UCSD-AML1 (cell line): ENCODE results near the gene FOXL2NB.
"Not testable (repeated sequence)": the region's sequence is repeated elsewhere in the genome, so short reads cannot be mapped to it uniquely, and the experiment has no call there.

Experiments used
- DNase-seq: peaks from one replicate; lab custom pipeline; 2025; ENCODE audit not compliant: unreplicated experiment; lab: John Stamatoyannopoulos, UW

The FOXL2NB gene

DNA sequence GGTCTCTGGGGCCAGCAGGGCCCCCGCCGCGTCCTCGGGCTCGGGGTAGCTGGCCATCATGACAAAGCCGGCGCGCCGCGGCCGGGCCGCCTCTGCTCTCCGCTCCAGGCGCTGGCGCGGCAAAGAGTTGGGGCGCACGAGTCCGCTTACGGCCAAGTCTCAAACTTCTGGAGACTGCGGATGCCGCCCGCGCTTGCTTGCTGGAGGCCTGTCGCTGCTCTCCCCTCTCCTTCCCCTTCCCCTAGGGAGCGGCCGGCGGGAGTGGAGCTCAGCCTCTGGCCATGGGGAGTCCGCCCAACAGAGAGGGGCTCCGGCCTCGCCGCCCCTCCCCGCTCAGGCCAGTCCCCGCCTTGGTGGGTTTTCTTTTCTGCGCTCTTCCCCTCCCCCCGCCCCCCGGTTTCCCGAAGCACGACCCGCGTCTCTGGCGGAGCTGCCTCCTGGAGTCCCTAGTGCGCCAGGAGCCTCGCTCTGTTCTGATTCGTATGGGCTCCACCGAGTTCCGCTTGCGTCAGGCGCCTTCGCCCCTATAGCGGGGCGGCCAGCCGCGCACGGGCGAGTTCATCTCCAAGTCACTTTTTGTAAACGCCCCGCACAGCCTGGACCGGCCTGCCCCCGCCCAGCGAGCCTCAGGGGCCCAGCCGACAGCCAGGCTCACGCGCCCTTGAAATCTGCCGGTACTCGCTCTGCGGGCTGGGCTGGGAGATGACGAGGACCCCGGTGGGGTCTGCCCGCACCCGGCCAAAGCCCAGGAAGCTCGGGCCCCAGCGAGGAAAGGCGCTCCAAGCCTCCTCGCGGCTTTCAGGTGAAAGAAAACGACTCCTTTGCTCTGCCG is at the start of gene FOXL2NB, which contains the start of gene FOXL2:
Gene FOXL2NB, plus strand, starts transcription at position 555 of the 832 bp plus-strand sequence. Its CDS starts 148 bp downstream, at position 703.
Gene FOXL2, minus strand, starts transcription at position 475 of the 832 bp plus-strand sequence. Its CDS starts 415 bp downstream, at position 60.
- peak; percentile 31 for DNase-seq

DNA sequence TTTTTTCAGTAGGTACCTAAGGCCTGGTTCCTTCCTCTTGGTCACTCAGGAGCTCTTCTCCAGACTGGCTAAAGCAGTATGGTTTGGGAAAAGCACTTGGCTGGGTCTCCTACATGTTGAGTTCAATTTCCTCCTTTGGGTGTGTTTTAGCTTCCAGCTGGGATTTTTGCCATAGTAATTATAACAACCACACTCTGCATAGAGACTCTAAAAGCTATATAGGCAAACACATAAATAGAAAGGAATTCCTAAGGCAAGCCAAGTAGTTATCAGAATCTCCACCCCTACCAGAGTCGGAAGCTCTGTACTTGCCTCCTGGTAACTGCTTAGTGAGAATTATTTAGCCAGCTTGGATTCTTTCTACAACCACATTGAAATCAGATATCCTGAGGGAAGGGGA is 48.7 kb upstream of the FOXL2NB start:
- no peak for DNase-seq

DNA sequence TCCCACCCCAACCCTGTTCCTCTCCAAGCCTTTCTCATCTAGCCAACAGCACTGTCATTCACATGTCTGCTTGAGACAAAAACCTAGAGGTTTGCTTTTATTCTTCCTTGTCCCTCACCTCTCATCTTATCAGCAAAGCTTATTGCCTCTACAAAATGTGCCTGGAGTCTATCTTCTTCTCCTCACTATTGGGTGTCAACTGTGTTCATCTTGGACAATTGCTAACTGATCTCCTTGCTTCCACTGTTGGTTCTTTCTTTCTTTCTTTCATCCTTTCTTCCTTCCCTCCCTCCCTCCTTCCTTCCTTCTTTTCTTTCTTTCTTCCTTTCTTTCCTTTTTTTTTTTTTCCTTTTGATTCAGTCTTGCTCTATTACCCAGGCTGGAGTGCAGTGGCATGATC is 48.3 kb upstream of the FOXL2NB start:
- no peak for DNase-seq

DNA sequence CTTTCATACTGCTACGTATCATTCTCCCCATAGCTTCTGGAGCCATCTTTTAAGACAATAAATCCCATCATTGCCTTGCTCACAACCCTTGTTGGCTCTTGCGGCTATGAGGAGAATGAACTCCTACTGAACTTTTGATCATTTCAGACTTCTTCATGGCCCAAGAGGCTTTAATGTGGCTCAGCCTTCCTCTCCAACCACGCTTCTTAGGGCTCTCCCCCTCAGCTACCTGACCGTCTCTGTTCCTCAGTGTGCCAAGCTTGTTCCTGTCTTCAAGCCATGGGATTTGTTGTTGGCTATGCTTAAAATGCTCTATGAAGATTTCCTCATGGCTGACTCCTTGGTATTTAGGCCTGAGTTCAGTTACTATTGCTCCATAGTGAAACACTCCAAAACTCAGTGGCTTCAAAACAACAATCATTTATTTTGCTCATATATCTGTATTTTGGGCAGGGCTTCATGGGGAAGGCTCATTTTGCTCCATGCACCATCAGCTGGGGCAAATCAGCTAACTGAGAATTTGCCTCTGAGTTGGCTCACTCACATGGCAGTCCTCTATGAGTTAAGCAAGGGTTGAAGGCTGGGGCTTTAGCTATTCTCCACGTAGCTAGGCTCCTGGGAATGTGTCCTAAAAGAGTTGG is 47.5 kb upstream of the FOXL2NB start:
- no peak for DNase-seq

DNA sequence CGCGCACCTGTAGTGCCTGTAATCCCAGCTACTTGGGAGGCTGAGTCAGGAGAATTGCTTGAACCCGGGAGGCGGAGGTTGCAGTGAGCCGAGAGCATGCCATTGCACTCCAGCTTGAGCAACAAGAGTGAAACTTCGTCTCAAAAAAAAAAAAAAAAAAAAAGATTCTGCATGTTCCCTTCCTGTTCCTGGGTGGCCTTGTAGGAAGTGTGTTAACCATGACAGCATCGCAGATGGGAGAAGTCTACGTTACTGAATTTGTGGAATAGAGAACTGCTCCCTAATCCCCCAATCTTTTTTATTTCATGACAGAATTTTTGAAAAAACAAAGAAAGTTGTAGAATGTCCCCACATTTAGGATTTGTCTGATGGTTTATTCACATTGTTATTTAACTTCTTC is 45.5 kb upstream of the FOXL2NB start:
- DNase-seq: no peak

DNA sequence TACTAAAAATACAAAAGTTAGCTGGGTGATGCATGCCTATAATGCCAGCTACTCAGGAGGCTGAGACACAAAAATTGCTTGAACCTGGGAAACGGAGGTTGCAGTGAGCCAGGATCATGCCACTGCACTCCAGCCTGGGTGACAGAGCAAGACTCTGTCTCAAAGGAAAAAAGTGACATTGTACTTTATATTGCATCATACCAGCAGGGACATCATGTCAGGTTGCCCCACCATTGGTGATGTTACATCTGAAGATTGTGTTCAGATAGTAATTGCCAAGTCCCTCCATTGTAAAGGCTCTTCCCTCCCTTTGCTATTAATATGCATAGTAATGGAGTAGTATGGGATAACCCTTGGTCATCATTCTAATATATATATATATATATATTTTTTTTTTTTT is 44.8 kb upstream of the FOXL2NB start:
- DNase-seq: no peak

DNA sequence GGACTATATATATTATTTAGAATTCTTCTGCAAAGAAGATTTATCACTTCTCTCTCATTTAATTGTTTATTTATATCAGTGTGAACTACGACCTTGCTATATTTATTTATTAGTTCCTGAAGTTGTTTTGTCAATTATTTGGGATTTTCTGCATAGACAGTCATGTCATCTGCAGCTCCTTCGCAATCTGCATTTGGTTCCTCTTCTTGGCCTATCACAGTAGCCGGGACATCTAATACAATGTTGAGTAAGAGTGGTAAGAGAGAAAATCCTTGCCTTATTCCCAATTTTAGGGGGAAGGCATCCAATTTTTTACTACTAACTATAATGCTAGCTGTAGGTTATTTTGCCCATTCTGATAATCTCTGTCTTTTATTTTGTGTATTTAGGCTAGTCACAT is 39.5 kb upstream of the FOXL2NB start:
- DNase-seq: no peak

DNA sequence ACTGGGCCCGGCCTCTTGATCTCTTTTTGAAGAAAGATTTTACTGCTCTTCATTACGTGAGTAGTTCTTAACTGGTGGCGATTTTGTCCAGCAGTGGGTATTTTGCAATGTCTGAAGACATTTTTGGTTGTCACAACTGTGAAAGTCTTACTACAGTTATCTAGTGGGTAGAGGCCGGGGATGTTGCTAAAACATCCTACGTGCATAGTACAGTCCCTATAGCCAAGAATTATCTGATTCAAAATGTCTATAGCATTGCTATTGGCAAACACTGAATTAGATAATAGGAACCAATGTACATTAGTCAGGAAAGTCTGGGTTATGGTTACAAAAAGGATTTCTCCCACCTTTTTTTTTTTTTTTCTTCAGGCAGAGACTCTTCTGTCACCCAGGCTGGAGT is 38.2 kb upstream of the FOXL2NB start:
- no peak for DNase-seq

DNA sequence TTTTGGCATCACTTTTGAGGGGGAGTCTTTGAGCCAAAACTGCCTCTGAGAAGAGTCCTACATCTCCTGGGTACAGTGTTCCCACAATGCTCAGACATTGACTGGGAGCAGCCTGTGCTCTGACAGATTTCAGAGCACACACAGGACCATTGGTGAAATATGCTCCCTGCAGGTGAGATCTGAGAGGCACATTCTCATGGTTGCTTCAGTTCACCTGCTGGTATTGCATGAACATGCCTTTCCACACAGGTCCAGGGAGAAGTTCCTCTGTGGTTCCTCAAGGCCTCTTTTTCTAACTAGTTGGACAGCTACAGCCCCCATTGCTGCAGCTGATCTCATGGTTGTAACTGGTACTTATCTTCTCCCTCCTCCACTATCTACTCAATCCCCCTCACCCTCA is 37.1 kb upstream of the FOXL2NB start:
- no peak for DNase-seq

DNA sequence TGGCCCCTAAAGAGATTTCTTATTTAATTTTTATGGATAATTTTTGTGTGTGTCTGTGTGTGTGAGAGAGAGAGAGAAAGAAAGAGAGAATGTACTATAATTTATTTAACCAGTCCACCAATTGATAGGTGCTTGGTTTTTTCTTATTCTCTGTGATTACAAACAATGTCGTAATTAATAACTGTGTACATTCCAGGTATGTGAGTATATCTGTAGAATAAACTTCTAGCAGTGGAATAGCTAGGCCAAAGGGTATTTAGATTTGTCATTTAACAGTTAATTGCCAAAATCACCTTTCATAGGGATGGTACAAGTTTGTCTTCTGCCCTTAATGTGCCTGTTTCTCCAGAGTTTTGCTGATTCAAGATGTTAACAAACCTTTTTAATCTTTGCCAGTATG is 35.4 kb upstream of the FOXL2NB start:
- no peak for DNase-seq

DNA sequence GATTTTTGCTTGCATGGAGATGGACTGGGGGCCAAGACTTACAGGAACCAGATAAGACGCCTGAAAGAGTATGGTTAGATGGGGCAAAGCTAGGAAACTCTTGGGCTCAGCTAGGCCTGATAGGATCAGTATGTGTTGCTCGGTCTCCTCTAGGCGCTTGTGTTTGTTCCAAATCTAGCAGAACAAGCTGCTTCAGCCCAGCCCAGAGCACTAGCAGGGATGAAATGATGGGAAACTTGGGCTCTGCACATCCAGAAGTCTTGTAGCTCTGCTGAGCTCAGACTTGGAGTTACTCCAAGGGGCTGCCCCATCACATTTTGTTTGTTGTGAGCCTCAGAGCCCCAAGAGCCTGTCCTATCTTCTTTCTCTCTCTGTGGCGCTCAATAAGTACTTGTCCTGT is 34.8 kb upstream of the FOXL2NB start:
- DNase-seq: peak; percentile 38

DNA sequence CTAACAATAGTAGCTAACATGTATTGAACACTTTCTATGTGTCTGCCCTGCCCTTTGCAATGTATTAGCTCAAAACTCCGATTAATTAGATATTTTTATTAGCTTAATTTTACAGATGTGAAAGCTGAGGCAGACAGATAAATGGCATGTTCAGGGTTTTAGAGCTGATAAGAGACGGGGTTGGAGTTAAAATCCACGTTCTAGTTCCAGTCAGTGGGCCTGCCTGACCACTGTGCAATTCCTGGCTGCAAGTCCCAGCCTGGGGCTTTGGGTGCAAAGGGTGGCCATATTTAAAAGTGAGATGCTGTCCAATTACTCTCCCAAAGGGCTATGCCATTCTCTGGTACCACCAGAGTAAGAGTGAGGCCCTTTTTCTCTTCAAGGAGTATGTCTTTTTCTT is 33.3 kb upstream of the FOXL2NB start:
- no peak for DNase-seq

DNA sequence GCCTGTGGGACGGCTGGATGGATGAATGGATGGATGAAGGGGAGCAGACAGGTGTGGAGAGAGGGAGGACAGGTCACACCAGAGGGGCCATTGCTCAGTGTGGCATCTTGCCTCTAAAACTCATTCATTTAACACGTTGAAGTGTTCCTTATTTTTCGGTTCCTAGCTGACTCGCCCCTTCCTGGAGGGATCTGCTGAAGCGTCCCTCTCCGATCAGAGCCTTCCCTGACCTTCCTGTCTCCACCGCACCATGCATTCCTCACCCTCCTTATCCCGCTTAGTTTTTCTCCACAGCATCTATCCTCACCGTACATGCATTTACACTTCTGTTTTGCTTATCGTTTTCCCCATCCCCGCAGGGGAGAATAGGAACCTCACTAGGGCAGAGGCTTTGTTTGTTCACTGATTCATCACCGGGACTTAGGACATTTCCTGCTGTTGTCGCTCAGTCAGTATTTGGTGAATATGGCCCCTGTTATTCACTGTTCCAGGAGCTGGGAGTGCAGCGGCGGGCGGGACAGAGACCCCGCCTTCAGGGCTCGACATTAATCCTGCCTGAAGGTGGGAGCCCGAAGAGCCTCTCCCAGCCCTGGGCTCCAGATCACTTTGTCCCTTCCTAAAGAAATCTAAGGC is 32.0 kb upstream of the FOXL2NB start:
- DNase-seq: no peak

DNA sequence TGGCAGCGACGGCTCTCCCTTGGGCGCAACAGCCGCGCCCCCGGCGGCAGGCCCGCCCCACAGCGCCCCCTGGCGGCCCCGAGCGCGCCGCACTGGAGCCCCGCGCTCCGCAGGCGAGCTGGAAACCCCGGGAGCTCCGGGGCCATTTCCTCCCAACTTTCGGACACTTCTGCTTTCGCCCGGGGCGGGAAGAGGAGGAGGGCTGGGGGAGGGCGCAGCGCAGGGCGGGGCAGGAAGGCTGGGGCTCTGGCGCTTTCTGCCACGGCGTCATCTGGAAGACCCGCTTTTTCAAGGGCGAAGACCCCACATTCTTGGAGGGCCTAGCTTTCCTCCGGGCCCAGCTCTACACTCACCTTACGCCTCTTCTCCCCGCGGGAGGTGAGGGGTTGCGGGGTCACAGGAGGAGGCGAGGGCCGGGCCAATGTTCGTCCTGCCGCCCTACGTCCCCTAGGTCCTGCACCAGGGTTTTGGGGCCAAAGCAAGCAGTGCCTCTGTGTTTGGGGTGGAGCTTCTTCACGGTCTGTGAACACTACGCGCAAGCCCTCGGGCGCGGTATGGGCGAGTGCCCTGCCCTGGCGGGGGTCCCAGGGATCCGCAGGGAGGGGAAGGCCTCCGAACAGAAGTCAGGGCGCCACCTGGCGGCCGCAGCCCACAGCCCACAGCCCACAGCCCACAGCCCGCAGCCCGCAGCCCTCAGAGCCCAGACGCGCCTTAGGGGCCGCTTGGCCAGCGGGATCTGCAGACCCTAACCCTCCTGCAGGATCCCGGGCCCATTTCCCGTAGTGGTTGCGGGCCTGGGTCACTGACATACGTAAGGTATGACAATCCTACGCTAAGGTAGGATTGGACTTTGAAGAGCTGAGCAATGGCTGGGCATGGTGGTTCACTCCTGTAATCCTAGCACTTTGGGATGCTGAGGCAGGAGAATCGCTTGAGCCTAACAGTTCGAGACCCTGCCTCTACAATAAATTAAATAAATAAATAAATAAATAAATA is 31.2 kb upstream of the FOXL2NB start:
- DNase-seq: peak; percentile 93

DNA sequence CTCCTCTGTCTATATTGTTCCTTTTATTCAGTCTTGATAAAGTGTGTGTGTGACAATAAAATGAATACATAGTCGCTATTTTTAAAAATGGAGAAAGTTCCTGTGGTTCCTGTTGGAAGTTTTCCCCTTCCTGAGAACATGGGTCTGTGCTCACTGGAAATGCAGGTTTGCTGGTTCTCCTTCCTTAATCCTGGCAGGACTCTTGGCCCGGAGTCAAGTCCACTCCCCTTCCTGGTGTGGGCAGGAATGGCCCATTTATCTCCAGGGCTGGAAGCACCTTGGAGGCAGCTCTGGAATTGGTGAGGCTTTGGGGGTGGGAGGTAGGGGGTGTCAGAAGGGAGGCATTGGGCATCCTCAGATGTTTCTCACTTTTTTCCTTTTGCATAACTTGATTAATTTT is 30.2 kb upstream of the FOXL2NB start:
- no peak for DNase-seq

DNA sequence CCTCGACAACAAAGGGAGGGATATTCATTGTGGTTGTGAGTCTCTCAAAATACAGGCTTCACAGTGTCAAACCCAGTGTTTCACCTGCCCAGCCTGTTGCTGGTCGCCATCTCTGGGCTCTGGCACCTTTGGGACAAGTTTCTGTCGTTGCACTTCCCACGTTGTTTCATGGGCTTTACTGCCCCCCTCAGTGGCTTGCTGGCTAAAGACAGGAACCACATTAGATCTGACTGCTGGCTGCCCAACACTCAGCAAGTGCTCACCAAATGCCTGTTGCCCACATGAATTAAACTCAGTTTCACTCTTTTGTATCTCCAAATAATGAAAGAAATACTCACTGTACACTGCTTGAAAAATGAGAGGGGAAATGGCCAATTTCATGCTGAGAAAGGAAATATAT is 27.7 kb upstream of the FOXL2NB start:
- peak; percentile 49 for DNase-seq

DNA sequence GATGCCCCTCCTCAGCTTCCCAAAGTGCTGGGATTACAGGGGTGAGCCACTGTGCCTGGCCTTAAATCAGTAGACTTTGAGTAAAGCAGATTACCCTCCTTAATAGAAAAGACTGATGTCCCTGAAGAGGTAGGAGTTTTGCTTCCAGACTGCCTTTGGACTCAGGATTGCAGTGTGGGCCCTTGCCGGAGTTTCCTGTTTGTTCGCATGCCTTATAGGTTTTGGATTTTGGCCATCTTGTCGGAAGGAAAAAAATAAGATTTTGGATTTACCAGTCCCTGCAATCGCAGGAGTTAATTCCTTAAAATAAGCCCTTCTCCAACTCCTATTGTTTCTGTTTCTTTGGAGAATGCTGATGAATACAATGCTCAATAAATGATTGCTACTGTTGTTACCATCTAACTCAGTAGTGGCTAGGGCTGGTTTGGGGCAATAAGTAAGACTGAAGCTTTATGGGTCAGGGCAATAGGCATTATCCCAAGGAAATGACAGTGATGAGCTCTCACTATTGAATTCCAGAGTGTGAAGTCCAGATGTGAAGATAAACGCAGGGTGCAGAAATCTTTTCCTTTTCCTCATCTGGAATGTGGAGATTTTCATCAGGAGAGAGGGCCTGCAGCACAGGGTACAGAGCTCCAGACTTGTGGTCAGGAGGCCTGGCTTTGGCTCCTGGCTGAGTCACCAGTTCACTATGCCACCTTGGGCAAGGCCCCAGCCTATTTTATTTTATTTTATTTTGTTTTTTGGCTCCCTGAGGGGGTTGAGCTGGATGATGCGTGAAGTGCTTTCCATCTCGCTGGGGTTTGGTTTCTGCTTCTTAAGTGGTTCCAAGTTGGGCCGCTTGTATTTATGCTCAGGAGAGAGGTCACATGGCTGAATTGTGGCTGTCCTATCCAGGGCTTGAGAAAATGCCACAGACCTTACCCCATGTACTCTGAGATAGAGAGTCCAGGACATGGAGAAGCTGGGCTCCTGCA is 25.4 kb upstream of the FOXL2NB start:
- no peak for DNase-seq

DNA sequence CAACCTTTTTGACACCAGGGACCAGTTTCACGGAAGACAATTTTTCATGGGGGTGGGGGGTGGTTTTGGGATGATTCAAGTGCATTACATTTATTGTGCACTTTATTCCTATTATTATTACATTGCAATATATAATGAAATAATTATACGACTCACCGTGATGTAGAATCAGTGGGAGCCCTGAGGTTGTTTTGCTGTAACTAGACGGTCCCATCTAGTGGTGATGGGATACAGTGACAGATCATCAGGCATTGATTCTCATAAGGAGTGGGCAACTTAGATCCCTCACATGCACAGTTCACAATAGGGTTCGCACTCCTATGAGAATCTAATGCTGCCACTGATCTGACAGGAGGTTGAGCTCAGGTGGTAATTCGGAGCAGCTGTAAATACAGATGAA is 24.6 kb upstream of the FOXL2NB start:
- DNase-seq: not testable (repeated sequence)

DNA sequence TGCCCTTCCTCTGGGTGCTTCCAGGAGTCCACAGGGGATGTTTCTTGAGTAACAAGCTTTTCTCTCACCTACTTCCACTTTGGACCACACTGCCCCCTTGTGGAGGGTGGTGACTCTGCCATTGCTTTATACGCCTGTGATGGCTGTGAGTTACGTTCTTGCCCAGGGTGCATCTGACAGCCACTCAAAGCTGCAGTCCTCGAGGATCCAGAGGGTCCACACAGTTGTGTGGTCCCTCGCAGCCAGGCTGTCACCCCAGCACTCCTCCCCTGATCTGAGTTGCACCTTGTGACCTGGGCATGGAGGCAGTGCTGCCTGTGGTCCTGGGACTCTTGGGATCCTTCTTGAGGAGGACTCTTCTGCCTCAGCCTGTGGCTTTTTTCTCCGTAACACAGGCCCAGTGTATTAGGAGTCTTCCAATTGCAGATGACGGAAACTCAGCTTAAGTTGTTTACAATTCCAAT is 23.5 kb upstream of the FOXL2NB start:
- peak; percentile 83 for DNase-seq
